ENCODE results near the gene ATXN7L2.
"Not testable (repeated sequence)": the region's sequence is repeated elsewhere in the genome, so short reads cannot be mapped to it uniquely, and the experiment has no call there.

ATXN7L2 gene, protein sequence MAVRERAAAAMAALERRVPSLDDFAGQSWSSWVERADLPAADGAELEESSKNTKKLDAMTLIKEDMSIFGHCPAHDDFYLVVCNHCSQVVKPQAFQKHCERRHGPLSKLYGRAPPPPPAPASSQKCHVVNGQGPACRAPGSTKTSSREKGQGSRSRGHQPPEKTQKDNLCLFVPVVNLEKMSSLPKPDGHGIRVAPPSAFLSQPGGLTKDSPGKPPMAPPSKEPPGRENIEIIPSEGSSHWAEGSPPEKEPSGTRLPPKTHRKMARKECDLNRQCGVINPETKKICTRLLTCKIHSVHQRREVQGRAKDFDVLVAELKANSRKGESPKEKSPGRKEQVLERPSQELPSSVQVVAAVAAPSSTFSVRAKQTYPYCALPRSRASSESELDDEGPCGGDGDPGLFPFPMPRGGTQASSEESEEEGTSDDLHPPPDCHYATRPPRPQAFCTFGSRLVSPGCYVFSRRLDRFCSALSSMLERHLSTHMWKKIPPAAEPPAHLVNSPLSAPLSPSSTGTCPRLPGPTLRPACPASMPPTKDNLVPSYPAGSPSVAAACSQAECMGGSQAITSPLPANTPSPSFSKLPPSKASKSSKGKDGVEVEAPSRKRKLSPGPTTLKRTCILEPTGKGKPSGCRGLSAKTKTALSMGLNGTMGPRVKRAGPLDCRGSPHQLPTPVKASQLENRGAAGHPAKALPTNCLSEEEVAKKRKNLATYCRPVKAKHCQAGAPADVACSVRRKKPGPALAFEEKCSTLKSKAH

DNA sequence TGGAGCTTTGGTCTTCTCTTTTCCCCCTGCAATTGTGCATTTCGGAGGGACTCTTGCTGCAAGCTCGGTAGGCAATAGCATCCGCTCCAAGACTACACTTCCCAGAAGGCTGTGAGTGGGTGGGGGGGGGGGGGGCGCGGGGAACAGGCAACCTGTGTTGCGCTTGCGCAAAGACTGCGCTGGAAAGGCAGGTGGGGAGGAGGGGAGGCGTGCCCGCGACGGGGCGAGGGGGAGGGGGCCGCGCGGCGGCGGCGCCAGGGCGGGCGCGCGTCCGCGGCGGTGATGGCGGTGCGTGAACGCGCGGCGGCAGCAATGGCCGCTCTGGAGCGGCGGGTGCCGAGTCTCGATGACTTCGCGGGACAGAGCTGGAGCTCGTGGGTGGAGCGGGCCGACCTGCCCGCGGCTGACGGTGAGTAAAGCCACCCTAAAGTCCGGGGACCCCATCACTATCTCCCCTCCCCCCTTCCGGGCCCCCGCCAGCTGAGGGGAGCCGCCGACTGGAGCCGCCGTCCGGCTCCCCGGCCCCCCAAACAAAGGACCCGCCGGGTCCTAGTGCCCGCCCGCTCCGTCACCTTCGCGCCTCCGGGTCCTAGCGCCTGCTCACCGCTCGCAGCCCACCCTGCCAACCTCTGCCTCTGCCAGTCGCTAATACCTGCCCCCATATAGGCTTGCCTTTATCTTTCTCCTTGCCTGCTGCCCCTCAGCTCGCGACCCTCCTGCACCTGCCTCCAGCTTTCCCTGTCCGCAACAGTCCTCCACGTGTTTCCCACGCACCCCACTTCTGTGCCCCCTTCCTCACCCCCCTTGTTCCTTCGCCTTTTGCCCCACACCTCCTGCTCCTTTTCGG, at the start of gene ATXN7L2:
Gene ATXN7L2 (plus strand): TSS at position 234 of the 847 bp plus-strand sequence. CDS start 49 bp downstream, at position 283.
- DNase-seq (ENCODE audit: low read depth in 3 of 3) = peak; percentile 82 to 87 (median 85)

DNA sequence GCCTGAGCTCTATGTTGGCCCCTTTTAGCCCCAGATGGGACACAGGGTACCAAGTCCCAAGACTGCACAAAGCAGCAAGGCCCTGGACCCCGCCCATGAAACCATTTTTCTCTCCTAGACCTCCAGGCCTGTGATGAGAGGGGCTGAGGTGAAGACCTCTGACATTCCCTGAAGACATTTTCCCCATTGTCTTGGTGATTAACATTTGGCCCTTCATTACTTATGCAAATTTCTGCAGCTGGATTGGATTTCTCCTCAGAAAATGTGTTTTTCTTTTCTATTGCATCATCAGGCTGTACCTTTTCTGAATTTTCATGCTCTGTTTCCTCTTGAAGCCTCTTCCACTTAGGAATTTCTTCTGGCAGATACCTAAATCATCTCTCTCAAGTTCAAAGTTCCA, 49.2 kb upstream of the ATXN7L2 start:
- DNase-seq (ENCODE audit: low read depth in 3 of 3) = no peak

DNA sequence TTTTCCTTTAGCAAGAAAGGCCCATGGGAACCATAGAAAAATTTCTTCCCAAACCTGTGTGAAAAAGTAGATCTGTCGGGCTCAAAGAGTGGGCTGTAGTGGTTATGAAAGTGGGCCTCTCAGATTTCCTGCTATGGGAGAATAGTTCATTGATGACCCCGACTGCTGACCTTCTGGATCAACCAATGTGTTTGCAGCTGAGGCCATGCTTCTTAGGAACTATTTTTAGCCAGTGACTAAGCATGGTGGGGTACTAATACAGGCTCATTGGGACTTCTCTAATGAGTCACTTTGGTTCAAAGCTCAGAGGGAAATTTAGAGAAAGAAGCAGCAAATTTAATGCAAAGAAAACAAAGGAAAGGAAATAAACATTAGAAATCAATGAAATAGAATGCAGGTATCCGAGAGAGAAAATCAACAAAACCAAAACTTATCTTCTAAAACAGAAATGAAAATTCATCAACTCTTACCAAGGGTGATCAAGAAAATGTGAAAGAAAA, 44.9 kb upstream of the ATXN7L2 start:
- no peak for DNase-seq (ENCODE audit: low read depth in 3 of 3)

DNA sequence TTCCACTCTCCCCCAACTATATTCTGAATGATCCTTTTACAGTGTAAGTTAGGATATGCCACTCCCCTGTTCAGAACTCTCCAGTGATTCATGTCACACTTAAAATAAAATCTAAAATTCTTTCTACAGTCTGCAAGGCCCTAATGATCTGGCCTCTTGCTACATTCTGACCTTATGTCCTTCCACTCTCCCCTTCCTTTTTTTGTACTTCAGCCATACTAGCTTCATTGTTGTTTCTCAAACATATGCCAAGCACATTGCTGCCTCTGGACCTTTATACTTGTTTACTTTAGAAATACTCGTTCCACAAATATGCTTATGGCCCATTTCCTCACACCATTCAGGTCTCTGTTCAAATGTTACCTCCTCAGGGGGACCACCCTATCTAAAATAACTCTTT, 42.6 kb upstream of the ATXN7L2 start:
- no peak for DNase-seq (ENCODE audit: low read depth in 3 of 3)

DNA sequence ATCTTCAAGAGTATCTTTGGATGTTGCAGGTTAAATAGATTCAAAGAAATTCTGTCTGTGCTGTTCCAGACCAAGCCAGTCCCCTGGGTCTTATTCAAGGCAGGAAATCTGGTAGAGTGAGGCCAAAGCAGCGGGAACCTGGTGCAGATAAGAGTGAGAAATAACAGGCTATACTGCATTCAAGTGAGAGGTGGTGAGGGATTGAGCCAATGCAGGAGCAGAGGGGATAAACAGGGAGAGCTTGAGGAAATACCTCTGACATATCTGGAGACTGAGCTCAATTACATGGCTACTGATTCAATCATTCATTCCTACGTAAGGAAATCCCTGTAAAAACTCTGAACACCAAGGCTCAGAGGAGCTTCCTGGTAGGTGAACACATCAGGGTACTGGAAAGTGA, 40.2 kb upstream of the ATXN7L2 start:
- DNase-seq (ENCODE audit: low read depth in 3 of 3) = no peak

DNA sequence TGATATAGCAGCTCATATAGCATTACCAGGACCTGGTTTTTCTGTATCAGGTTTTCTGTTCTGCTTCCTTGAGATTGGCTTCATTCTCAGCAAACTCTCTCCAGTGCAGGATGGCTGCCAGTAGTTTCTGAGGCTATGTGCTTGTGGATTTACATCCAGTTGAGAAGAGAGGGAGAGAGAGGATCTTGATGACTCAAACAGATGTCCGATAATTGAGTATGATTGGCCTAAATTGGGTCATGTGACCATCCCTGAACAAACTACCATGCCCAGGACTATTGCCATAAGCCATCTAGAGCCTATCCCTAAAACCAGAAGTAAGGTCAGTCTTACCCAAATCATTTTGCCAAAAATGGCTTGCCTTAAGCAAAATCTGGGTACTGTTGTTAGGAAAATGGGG, 39.4 kb upstream of the ATXN7L2 start:
- no peak for DNase-seq (ENCODE audit: low read depth in 3 of 3)

DNA sequence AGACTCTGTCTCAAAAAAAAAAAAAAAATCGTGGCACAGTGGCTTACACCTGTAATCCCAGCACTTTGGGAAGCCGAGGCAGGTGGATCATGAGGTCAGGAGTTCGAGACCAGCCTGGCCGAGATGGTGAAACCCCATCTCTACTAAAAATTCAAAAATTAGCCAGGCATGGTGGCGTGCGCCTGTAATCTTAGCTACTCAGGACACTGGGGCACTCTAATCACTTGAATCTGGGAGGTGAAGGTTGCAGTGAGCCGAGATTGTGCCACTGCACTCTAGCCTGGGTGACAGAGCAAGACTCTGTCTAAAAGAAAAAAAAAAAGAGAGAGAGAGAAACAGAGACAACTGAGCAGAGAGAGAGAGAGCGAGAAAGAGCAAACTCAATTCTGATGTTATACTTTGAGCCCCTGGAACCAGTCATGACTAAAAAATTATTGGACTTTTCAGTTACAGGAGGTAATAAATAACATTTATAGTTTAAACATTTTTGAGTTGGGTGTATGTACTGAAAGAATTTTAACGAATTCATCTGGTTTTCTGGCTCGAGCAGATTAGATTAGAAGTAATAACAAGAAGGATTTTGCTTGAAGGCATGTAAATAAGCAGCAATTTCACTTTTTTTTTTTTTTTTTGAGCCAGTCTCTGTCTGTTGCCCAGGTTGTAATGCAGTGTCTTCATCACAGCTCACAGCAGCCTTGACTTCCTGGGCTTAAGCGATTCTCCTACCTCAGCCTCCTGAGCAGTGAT, 37.6 kb upstream of the ATXN7L2 start:
- DNase-seq (ENCODE audit: low read depth in 3 of 3) = not testable (repeated sequence)

DNA sequence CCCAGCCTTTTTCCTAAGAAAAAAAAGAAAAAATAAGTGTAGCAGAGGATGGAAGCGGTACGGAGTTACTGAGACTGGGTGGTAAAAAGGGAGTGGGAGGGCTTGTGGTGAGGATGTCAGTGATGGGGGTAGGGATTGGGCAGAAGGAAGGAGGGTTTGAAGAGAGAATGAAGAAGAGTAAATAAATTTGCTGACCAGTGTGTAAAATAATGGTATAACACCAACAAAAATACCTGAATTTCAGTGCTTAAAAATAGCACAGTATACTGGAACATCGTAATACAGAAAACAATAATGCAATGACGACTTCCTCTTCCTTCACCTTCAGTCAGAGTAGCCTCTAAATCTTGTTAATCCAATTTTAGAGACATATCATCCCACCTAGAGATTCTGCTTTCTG, 36.2 kb upstream of the ATXN7L2 start:
- DNase-seq (ENCODE audit: low read depth in 3 of 3) = no peak

DNA sequence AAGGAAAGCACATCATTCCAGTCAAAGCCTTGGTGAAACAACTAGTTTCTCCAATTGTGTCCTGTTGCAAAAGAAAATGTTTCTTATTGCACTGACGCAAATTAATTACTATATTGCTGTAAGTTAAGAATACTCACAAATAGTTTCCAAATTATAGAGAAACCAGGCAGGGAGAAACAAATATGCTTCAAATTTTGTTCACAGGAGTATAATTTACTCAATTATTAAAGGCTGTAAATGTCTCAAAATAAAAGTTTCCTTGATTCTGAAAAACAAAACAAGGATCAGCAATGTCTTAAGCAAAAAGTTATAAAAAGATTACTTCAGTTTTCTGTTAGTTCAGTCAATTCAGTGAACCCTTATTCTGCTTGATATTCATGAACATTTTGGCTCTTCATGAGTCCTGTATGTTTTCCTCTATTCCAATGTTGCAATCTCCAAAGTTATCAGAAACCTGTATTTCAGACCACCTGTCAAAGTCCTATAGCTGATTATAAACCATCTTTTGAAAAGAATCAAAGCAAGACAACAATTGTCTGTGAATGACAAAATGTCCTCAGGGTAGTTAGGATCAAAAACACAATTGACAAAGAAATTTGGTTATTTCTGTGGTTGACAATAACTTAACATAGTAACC, 29.1 kb upstream of the ATXN7L2 start:
- no peak for DNase-seq (ENCODE audit: low read depth in 3 of 3)

DNA sequence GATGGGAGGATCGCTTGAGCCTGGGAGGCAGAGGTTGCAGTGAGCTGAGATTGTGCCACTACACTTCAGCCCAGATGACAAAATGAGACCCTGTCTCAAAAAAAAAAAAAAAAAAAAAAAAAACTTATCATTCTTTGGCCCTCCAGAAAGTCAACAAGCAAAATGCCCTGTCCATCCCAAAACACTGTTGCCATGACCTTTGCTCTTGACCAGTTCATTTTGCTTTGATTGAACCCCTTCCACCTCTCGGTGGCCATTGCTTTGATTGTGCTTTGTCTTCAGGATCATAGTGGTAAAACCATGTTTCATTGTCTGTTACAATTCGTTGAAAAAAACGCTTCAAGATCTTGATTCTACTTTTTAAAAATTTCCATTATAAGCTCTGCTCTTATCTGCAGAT, 25.9 kb upstream of the ATXN7L2 start:
- no peak for DNase-seq (ENCODE audit: low read depth in 3 of 3)

DNA sequence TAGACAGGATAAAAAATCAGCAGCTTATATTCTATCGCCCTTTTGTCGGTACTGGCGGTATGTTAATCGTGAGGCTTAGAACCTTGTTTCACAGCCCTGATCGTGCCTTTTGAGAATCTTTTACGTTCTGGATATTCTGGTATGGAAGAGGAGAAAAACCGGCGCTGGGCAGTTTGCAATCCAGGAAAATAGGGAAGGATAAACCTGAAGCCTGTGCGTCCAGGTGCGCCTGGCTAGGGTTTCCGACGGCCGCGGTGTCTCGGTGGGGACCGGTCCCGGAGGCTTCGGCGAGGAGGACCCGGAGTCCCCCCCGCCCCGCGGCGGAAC, 17.6 kb upstream of the ATXN7L2 start:
- DNase-seq (ENCODE audit: low read depth in 3 of 3) = no peak

DNA sequence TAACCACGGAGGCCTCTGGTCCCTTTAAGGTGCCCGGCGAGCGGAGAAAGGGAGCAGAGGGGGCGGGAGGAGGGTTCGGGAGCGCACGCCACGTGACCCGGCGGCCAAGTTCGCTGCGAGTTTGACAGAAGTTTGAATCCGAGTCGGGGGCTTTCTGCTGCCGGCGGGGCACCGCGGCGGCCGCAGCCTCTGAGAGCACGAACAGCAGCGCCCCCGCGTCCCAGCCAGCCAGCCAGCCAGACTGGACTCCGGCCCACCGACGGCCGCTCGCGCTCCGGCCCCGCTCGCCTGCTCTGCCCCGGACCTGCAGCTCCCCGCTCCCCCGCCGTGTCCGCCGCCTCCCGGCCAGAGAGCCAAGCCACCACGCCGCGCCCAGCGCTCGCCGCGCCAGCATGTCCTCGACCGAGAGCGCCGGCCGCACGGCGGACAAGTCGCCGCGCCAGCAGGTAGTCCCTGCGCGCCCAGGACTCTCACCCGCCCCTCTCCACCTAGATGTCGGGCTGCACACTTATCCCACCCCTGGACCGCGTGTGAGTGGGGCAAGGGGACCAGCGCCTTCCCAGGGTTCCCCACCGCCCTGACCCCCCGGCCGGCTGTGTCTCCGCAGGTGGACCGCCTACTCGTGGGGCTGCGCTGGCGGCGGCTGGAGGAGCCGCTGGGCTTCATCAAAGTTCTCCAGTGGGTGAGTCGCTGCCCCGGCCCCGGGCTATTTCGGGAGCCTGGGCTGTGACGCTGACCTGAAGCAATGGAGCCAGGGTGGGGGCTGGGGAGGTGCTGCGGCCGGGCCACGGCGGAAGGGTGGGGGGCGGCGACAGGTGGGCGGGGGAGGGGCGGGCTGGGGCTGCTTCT, 17.0 kb upstream of the ATXN7L2 start, which contains the start of gene SYPL2:
Gene SYPL2 (plus strand): TSS at position 95 of the 849 bp plus-strand sequence. CDS start 298 bp downstream, at position 393.
- DNase-seq (ENCODE audit: low read depth in 3 of 3) = no peak

DNA sequence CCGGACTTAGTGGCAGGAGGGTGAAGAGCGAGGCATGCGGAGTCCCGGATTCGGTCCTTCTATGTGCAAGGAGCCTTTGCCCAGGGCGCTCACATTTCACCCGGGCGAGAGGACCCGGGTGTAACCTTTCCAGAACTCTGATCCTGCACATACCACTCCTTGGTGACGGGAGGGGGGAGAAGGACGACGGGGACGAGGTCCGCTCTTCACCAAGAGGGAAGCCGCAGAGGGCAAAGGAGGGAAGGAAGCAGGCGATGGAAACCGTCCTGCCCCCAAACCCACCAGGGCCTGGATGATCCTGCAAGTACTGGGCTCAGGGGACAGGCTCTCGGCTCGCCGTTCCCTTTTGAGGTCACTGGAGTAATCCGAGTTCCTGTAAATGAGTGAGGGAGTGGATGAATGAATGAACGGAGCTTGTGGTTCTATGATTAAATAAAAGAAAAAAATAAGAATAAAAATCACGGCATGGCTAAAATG, 16.4 kb upstream of the ATXN7L2 start:
- DNase-seq (ENCODE audit: low read depth in 3 of 3) = no peak

DNA sequence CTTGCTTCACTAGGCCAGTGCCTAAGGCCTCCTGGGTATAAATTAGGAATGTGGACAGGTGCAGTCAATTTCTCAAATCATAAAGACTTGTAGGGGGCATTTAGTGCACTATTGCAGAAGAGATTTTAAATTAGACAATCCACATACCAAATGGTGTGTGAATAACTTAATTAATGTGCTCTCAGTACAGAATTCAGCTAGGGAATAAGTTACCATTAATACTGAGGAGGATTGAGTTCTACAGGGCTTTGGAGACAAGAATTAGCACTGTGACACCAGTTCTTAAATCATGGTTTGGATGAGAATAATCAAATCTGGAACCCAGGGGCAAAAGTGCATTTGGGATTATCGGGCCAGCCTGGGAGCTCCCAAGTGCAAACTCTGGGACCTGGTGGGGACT, 15.6 kb upstream of the ATXN7L2 start:
- DNase-seq (ENCODE audit: low read depth in 3 of 3) = no peak

DNA sequence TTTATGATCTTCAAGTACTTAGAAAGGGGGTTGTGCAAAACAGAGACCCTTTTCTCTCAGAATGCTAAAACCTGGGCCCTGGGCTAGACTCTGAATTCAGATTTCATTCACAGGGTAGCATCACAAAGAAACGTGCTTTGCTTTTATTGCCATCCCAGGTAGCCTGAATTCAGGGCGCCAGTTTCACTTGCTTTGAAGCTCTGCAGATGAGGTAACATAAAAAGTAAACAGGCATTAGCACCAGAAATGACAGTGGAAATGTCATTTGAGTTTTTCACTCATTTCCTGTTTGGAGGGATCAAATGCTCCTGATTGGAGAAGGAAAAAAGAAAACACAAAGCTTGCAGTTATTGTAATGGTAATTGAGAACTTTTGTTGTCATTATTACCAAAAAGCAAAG, 14.8 kb upstream of the ATXN7L2 start:
- no peak for DNase-seq (ENCODE audit: low read depth in 3 of 3)

DNA sequence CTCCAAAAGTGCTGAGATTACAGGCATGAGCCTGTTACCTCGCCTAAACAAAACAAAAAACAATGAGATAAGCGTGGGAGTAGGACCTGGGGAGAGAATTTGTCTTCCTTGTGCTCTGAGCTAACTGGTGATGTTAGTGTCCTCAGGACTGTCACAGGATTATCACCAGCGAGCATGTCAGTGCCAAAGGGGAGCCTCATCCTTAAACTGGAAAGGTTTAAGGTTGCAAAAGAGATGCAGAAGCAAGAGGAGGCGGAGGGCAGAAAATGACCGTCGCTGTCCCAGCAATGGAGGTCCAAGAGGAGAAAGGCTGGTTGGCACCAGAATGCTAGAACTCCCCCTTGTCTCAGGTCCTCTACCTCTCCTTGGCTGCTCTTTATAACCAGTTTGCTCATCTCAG, 13.5 kb upstream of the ATXN7L2 start:
- DNase-seq (ENCODE audit: low read depth in 3 of 3) = no peak

DNA sequence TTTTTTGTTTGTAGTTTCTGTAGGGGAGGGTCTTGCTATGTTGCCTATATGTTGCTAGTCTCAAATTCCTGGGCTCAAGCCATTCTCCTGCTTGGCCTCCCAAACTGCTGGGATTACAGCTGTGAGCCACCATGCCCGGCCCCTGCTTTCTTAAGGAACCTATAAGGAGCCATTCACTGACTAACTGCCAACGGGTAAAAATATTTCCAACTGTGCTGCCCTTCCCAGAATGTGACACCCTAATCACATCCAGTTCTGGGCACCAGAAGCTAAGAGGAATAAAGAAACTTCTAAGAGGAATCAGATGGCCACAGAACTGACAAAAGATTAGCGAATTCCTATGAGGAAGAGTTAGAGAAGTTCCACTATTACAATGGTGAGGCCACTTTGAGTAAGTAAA, 10.9 kb upstream of the ATXN7L2 start:
- no peak for DNase-seq (ENCODE audit: low read depth in 3 of 3)

DNA sequence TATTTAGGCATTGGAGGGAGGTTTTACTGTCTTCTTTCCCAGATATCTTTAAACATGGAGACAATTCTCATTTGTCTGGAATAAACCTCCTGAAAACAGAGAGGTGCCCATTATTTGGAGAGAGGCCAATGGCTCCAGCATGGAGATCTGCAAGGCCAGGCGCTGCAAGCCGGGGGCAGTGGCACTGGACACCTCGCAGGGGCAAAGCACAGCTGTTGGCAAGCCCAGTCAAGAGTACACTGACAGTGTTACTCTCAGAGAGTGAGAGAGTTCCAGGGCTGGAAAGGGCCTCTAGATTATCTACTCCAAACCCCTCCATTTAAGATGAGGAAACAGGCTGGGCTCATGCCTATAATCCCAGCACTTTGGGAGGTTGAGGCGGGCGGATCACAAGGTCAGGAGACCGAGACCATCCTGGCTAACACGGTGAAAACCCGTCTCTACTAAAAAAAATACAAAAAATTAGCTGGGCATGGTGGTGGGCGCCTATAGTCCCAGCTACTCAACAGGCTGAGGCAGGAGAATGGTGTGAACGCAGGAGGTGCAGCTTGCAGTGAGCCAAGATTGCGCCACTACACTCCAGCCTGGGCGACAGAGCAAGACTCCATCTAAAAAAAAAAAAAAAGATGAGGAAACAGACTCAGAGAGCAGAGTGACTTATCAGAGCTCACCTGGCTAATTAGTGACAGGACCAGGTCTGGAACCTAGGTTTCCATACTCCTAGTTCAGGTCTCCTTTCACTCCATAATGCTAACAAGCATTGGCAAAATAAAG, 10.2 kb upstream of the ATXN7L2 start:
- not testable (repeated sequence) for DNase-seq (ENCODE audit: low read depth in 3 of 3)

DNA sequence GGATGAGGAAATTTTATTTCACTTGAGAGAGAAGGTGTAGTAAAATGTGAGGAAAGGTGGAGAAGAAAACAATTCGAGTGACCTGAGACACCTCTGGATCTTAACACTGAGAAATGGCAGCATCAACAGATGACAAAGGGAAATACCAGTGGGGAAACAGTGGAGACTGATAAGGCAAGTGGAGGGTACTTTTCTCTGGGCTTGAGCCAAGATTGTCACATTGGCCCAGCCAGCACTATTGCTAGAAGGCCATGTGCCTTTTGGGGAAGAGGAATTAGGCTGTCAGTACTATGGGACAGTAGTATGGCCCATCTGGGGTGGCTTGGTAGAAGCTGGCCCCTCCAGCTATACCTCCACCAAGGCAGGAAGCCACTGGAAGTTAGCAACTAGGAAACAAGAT, 9.0 kb upstream of the ATXN7L2 start:
- no peak for DNase-seq (ENCODE audit: low read depth in 3 of 3)

All from stimulated activated CD4-positive, alpha-beta T cell treated with anti-CD3 and anti-CD28 coated beads, TNF-alpha, amount 100 ng/mL, for 4 hours (primary cell).